ENCODE data around the gene ATG16L2. TPM values are rescaled to one million over a fixed set of nuclear protein-coding genes. Genes with fewer than 3 reads are reported as not detected.
"Not testable (repeated sequence)": the region's sequence is repeated elsewhere in the genome, so short reads cannot be mapped to it uniquely, and the experiment has no call there.

The ATG16L2 gene
- total and polyA plus RNA-seq, 4 experiments from 2014 or later = 13.2 to 202 (median 109) TPM

- no peak for DNase-seq
- Histone ChIP-seq H3K27ac (ENCODE audit: low read depth, low read length) (peak overlapping the region; percentile 97), H3K36me3 (ENCODE audit: insufficient read depth, low read length) (no peaks in the 10 kb centered on the region), H3K4me3 (ENCODE audit: low read length in 2 of 2) (peak overlapping the region in 1 of 2 donors; percentile 96), H3K27me3 (ENCODE audit: insufficient read depth, low read length) (no peaks in the 10 kb centered on the region), H3K9me3 (ENCODE audit: control insufficient read depth in 1 of 2, low read length in 2 of 2) (no peaks in the 10 kb centered on the region), H3K4me1 (ENCODE audit: insufficient read depth, low read length) (peaks cover 23% of the 10 kb centered on the region)
- ChIA-PET CTCF (ENCODE audit: partially characterized antibody) (interaction anchor here (0.7 to 5.3 kb wide), 23 partner anchors 10 to 463 kb away, joined by 3 to 194 read pairs (median 5); partner anchors contain the start of genes ATG16L2 and FCHSD2), POLR2A (ENCODE audit: partially characterized antibody) (interaction anchor here (0.8 to 3.7 kb wide), 14 partner anchors 11 to 109 kb away, joined by 3 to 45 read pairs (median 5); partner anchors contain the start of gene ATG16L2)
- Mint-ChIP-seq H3K27ac (peak overlapping the region; percentile 99 to 100 (median 100)), H3K27me3 (no peaks in the 10 kb centered on the region), H3K36me3 (peaks cover 0 to 4% of the 10 kb centered on the region in 2 donors), H3K9me3 (no peaks in the 10 kb centered on the region), H3K4me1 (peaks cover 13 to 28% (median 22%) of the 10 kb centered on the region in 4 donors), H3K4me3 (peak overlapping the region; percentile 9 to 99 (median 98))
- intact Hi-C loops (cut with micrococcal nuclease) = loop anchor here (1.0 to 5.0 kb wide), 7 partner anchors 11 to 1699 kb away; partner anchors contain the start of genes ARAP1, ATG16L2 and LIPT2
Observed at GRCh38 chr11:72793076-72793424, 21.2 kb upstream of the ATG16L2 start.

GRCh38 chr11:72793425-72794367 is 20.5 kb upstream of the ATG16L2 start, which contains the start of gene STARD10:
STARD10 (minus strand) TSS chr11:72794047; CDS start chr11:72781181, 12,866 bp downstream.
- Mint-ChIP-seq H3K27me3 (no peaks in the 10 kb centered on the region), H3K36me3 (peaks cover 0 to 4% of the 10 kb centered on the region in 2 donors), H3K9me3 (no peaks in the 10 kb centered on the region), H3K4me3 (peak within 1 kb of the TSS; percentile 96 to 99 (median 98)), H3K4me1 (peaks cover 13 to 28% (median 22%) of the 10 kb centered on the region in 4 donors), H3K27ac (peak within 1 kb of the TSS; percentile 99 to 100 (median 100))
- no peaks in the 10 kb centered on the region for H3K9me3 ChIP-seq (ENCODE audit: control insufficient read depth in 1 of 2, low read length in 2 of 2)
- peak within 1 kb of the TSS; percentile 81 to 96 for H3K4me3 ChIP-seq (ENCODE audit: low read length in 2 of 2)
- H3K27ac ChIP-seq (ENCODE audit: low read depth, low read length) = peak within 1 kb of the TSS; percentile 97
- H3K27me3 ChIP-seq (ENCODE audit: insufficient read depth, low read length) = no peaks in the 10 kb centered on the region
- ChIA-PET CTCF (ENCODE audit: partially characterized antibody) (interaction anchor here (0.7 to 5.3 kb wide), 36 partner anchors 9 to 462 kb away, joined by 3 to 194 read pairs (median 4); partner anchors contain the start of genes ARAP1, ATG16L2 and FCHSD2), POLR2A (ENCODE audit: partially characterized antibody) (interaction anchor here (0.8 to 3.7 kb wide), 21 partner anchors 12 to 681 kb away, joined by 3 to 45 read pairs (median 5); partner anchors contain the start of genes ANAPC15, ARAP1, ATG16L2 and FCHSD2)
- DNase-seq = peak; percentile 94 to 98 (median 95)
- intact Hi-C loops (cut with micrococcal nuclease) = loop anchor here (1.0 to 5.0 kb wide), 7 partner anchors 11 to 1699 kb away; partner anchors contain the start of genes ARAP1, ATG16L2 and LIPT2
- peaks cover 23% of the 10 kb centered on the region for H3K4me1 ChIP-seq (ENCODE audit: insufficient read depth, low read length)
- no peaks in the 10 kb centered on the region for H3K36me3 ChIP-seq (ENCODE audit: insufficient read depth, low read length)

GRCh38 chr11:72798361-72798760 is 15.8 kb upstream of the ATG16L2 start:
- CTCF ChIA-PET (ENCODE audit: partially characterized antibody) = interaction anchor here (1.0 to 1.5 kb wide), 2 partner anchors 12 to 18 kb away, joined by 3 to 4 read pairs; no protein-coding TSS in a partner anchor
- Histone ChIP-seq H3K9me3 (ENCODE audit: control insufficient read depth in 1 of 2, low read length in 2 of 2) (no peaks in the 10 kb centered on the region), H3K4me1 (ENCODE audit: insufficient read depth, low read length) (peaks cover 10% of the 10 kb centered on the region), H3K4me3 (ENCODE audit: low read length in 2 of 2) (no peak overlapping the region), H3K36me3 (ENCODE audit: insufficient read depth, low read length) (no peaks in the 10 kb centered on the region), H3K27ac (ENCODE audit: low read depth, low read length) (no peak overlapping the region), H3K27me3 (ENCODE audit: insufficient read depth, low read length) (no peaks in the 10 kb centered on the region)
- Mint-ChIP-seq H3K27me3 (no peaks in the 10 kb centered on the region), H3K4me3 (no peak overlapping the region), H3K27ac (peak overlapping the region in 4 of 7 donors; percentile 35 to 73 (median 62)), H3K4me1 (peaks cover 7 to 15% (median 12%) of the 10 kb centered on the region in 4 donors), H3K36me3 (peaks cover 0 to 4% of the 10 kb centered on the region in 2 donors), H3K9me3 (no peaks in the 10 kb centered on the region)
- intact Hi-C loops (cut with micrococcal nuclease) = no loop called here
- POLR2A ChIA-PET (ENCODE audit: partially characterized antibody) = interaction anchor here (1.1 to 1.7 kb wide), 2 partner anchors 17 to 344 kb away, joined by 3 to 10 read pairs; partner anchors contain the start of gene ATG16L2
- no peak for DNase-seq

- ChIA-PET POLR2A (ENCODE audit: partially characterized antibody) (interaction anchor here (0.7 kb wide), 1 partner anchor 449 kb away, joined by 4 read pairs; no protein-coding TSS in a partner anchor), CTCF (ENCODE audit: partially characterized antibody) (no interaction called here)
- no peak for DNase-seq
- no peaks in the 10 kb centered on the region for H3K27me3 Mint-ChIP-seq
- H3K4me1 Mint-ChIP-seq = peaks cover 3 to 5% (median 4%) of the 10 kb centered on the region in 4 donors
- Histone ChIP-seq H3K4me3 (ENCODE audit: low read length in 2 of 2) (no peak overlapping the region), H3K27me3 (ENCODE audit: insufficient read depth, low read length) (no peaks in the 10 kb centered on the region), H3K4me1 (ENCODE audit: insufficient read depth, low read length) (peaks cover 3% of the 10 kb centered on the region), H3K36me3 (ENCODE audit: insufficient read depth, low read length) (no peaks in the 10 kb centered on the region), H3K27ac (ENCODE audit: low read depth, low read length) (no peak overlapping the region), H3K9me3 (ENCODE audit: control insufficient read depth in 1 of 2, low read length in 2 of 2) (no peaks in the 10 kb centered on the region)
- intact Hi-C loops (cut with micrococcal nuclease) = no loop called here
- H3K36me3 Mint-ChIP-seq = no peaks in the 10 kb centered on the region
- H3K4me3 Mint-ChIP-seq = no peak overlapping the region
- no peaks in the 10 kb centered on the region for H3K9me3 Mint-ChIP-seq
- H3K27ac Mint-ChIP-seq = no peak overlapping the region
Observed at GRCh38 chr11:72799441-72799840, 14.8 kb upstream of the ATG16L2 start.

GRCh38 chr11:72802822-72803221 is 11.4 kb upstream of the ATG16L2 start:
- Mint-ChIP-seq H3K4me1 (peaks cover 0 to 2% (median 0%) of the 10 kb centered on the region in 4 donors), H3K4me3 (no peak overlapping the region), H3K36me3 (peaks cover 0 to 1% of the 10 kb centered on the region in 2 donors), H3K27ac (no peak overlapping the region), H3K9me3 (no peaks in the 10 kb centered on the region), H3K27me3 (no peaks in the 10 kb centered on the region)
- intact Hi-C loops (cut with micrococcal nuclease) = no loop called here
- Histone ChIP-seq H3K4me3 (ENCODE audit: low read length in 2 of 2) (no peak overlapping the region), H3K4me1 (ENCODE audit: insufficient read depth, low read length) (no peaks in the 10 kb centered on the region), H3K27ac (ENCODE audit: low read depth, low read length) (no peak overlapping the region), H3K9me3 (ENCODE audit: control insufficient read depth in 1 of 2, low read length in 2 of 2) (no peaks in the 10 kb centered on the region), H3K36me3 (ENCODE audit: insufficient read depth, low read length) (no peaks in the 10 kb centered on the region), H3K27me3 (ENCODE audit: insufficient read depth, low read length) (no peaks in the 10 kb centered on the region)
- DNase-seq = no peak
- ChIA-PET POLR2A (ENCODE audit: partially characterized antibody) (no interaction called here), CTCF (ENCODE audit: partially characterized antibody) (interaction anchor here (0.7 to 2.5 kb wide), 4 partner anchors 9 to 78 kb away, joined by 3 to 13 read pairs (median 5); partner anchors contain the start of gene STARD10)

- POLR2A ChIA-PET (ENCODE audit: partially characterized antibody) = no interaction called here
- Histone ChIP-seq H3K9me3 (ENCODE audit: control insufficient read depth in 1 of 2, low read length in 2 of 2) (no peaks in the 10 kb centered on the region), H3K27ac (ENCODE audit: low read depth, low read length) (no peak overlapping the region), H3K4me3 (ENCODE audit: low read length in 2 of 2) (no peak overlapping the region), H3K27me3 (ENCODE audit: insufficient read depth, low read length) (no peaks in the 10 kb centered on the region), H3K4me1 (ENCODE audit: insufficient read depth, low read length) (no peaks in the 10 kb centered on the region), H3K36me3 (ENCODE audit: insufficient read depth, low read length) (peaks cover 4% of the 10 kb centered on the region)
- DNase-seq = no peak
- CTCF ChIA-PET (ENCODE audit: partially characterized antibody) = no interaction called here
- intact Hi-C loops (cut with micrococcal nuclease) = no loop called here
- Mint-ChIP-seq H3K27me3 (no peaks in the 10 kb centered on the region), H3K36me3 (peaks cover 6 to 8% of the 10 kb centered on the region in 2 donors), H3K4me1 (peaks cover 0 to 2% (median 0%) of the 10 kb centered on the region in 4 donors), H3K9me3 (no peaks in the 10 kb centered on the region), H3K27ac (no peak overlapping the region), H3K4me3 (no peak overlapping the region)
Observed at GRCh38 chr11:72805216-72805615, 9.0 kb upstream of the ATG16L2 start.

- H3K27ac ChIP-seq (ENCODE audit: low read depth, low read length); H3K27me3 Mint-ChIP-seq; H3K36me3 ChIP-seq (ENCODE audit: insufficient read depth, low read length); H3K4me3 Mint-ChIP-seq; H3K27me3 ChIP-seq (ENCODE audit: insufficient read depth, low read length); H3K4me1 Mint-ChIP-seq; H3K4me1 ChIP-seq (ENCODE audit: insufficient read depth, low read length); H3K27ac Mint-ChIP-seq; H3K4me3 ChIP-seq (ENCODE audit: low read length in 2 of 2); CTCF ChIA-PET (ENCODE audit: partially characterized antibody); H3K9me3 ChIP-seq (ENCODE audit: control insufficient read depth in 1 of 2, low read length in 2 of 2); H3K9me3 Mint-ChIP-seq; POLR2A ChIA-PET (ENCODE audit: partially characterized antibody); DNase-seq; intact Hi-C loops (cut with micrococcal nuclease): not testable (repeated sequence)
- peaks cover 6 to 14% of the 10 kb centered on the region in 2 donors for H3K36me3 Mint-ChIP-seq
Observed at GRCh38 chr11:72806378-72806777, 7.8 kb upstream of the ATG16L2 start.

All from CD4-positive, alpha-beta memory T cell (primary cell).